ENCODE data around the gene OR6C6.

DNA sequence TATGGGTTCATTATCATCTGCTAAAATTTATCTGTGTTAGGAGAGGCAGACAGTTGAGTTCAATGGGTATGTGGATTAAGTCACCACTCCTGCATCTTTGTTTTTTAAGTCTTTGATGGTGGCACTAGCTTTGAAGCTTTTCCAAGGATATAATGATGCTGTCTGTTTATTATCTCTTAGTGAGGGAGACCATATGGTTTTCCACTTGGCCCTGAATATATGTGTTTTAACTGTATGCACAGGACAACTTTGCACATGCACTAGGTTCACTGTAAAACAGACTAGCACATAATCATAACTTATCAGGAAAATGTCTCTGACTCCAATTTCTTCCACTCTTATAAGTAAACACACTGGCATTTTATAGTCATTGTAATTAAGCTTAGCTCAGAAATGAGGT, 43.1 kb downstream of the OR6C6 start:
- TF ChIP-seq POLR2A (IDR thresholded peaks at IDR 0.05) (no peak), CTCF (IDR thresholded peaks at IDR 0.05) (no peak)
